DOHH2 (cell line): Measurements from ENCODE around the gene METAP1D.

Source experiments
- H3F3A ChIP-seq: fragments of 200-600 bp; sonication (generic), shearing (Covaris generic); 2 replicates; pipeline ENCODE4 v1.6.0; 2016; ENCODE audit warnings: antibody characterized with exemption, mild to moderate bottlenecking; ENCODE audit not compliant: control insufficient read depth, insufficient read depth
- H3K27ac ChIP-seq: fragments of 200-600 bp; sonication (generic); 2 replicates; pipeline ENCODE4 v1.5.1; 2014; ENCODE audit warnings: low read depth, mild to moderate bottlenecking, low read length, moderate library complexity
- H3K27me3 ChIP-seq: fragments of 200-600 bp; sonication (generic); 2 replicates; pipeline ENCODE4 v1.6.1; 2014; ENCODE audit warnings: mild to moderate bottlenecking, low read length, mixed read lengths; ENCODE audit not compliant: control insufficient read depth
- H3K36me3 ChIP-seq: fragments of 200-600 bp; sonication (generic); 2 replicates; pipeline ENCODE4 v1.6.1; 2014; ENCODE audit warnings: mild to moderate bottlenecking, low read length, moderate library complexity, mixed read lengths; ENCODE audit not compliant: control insufficient read depth
- H3K4me1 ChIP-seq: fragments of 200-600 bp; sonication (generic); 2 replicates; pipeline ENCODE4 v1.6.1; 2014; ENCODE audit warnings: mild to moderate bottlenecking, low read length, mixed read lengths; ENCODE audit not compliant: control insufficient read depth
- H3K4me2 ChIP-seq: fragments of 200-600 bp; sonication (generic); 2 replicates; pipeline ENCODE4 v1.6.0; 2014; ENCODE audit warnings: mild to moderate bottlenecking, low read length, moderate library complexity
- H3K4me3 ChIP-seq: fragments of 200-600 bp; sonication (generic); 2 replicates; pipeline ENCODE4 v1.5.1; 2014; ENCODE audit warnings: mild to moderate bottlenecking, low read length, mixed read lengths
- H3K79me2 ChIP-seq: fragments of 200-600 bp; sonication (generic); 2 replicates; pipeline ENCODE4 v1.6.1; 2014; ENCODE audit warnings: mild to moderate bottlenecking, low read length, mixed read lengths; ENCODE audit not compliant: control insufficient read depth
- H3K9me2 ChIP-seq: fragments of 200-600 bp; sonication (generic); replicated peaks from 2 replicates; pipeline ENCODE4 v1.6.1; 2014; ENCODE audit warnings: mild to moderate bottlenecking, low read length, mixed read lengths; ENCODE audit not compliant: control insufficient read depth
- H3K9me3 ChIP-seq: fragments of 200-600 bp; sonication (generic); 2 replicates; pipeline ENCODE4 v1.6.1; 2014; ENCODE audit warnings: antibody characterized with exemption, low read length, mixed read lengths; ENCODE audit not compliant: control insufficient read depth, insufficient read depth
- H4K20me1 ChIP-seq: fragments of 200-600 bp; sonication (generic); 2 replicates; pipeline ENCODE4 v1.6.0; 2014; ENCODE audit warnings: low read depth, mild to moderate bottlenecking, antibody characterized with exemption, low read length, moderate library complexity; ENCODE audit not compliant: control insufficient read depth, insufficient read depth
- CTCF ChIP-seq: fragments of 200-600 bp; sonication (generic); IDR thresholded peaks from one replicate; pipeline ENCODE4 v1.5.1; 2014; ENCODE audit warnings: antibody characterized with exemption, mild to moderate bottlenecking, low read depth, low read length; ENCODE audit not compliant: poor library complexity, severe bottlenecking
- EZH2phosphoT487 ChIP-seq: fragments of 200-600 bp; sonication (generic); IDR thresholded peaks from 2 replicates; pipeline ENCODE4 v1.6.1; 2017; ENCODE audit warnings: borderline replicate concordance, mild to moderate bottlenecking, antibody characterized with exemption, low read length, moderate library complexity, mixed read lengths

The METAP1D gene

DNA sequence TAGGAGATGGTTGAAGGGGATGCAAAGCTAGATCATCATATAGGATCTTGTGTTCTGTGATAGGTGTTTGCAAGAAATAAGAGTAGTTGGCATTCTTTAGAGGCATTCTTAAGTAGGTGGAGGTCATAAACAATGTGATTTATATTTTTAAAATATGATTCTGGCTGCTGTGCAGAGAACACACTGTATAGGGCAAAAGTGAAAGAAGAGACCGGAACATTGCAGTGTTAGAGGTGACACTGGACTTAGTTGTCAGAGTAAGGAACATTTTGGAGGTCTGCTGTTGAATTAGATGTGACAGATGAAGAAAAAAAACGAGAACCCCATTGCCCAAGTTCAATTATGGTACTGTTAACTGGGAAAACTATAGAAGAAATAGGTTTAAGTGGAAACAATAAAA lies 39.8 kb upstream of the METAP1D start:
- Histone ChIP-seq H3K27me3 (no peaks in the 10 kb centered on the region), H3K27ac (no peak overlapping the region), H3K9me2 (no peaks in the 10 kb centered on the region), H3K36me3 (peaks cover 23% of the 10 kb centered on the region), H3K4me3 (no peak overlapping the region), H3K4me1 (no peaks in the 10 kb centered on the region), H3K4me2 (no peak overlapping the region), H3K79me2 (no peaks in the 10 kb centered on the region), H3K9me3 (no peaks in the 10 kb centered on the region), H4K20me1 (no peaks in the 10 kb centered on the region), H3F3A (no peaks in the 10 kb centered on the region)
- no peak for TF ChIP-seq CTCF
- TF ChIP-seq EZH2phosphoT487 = no peak

GRCh38 chr2:171960570-171960969 lies 39.2 kb upstream of the METAP1D start:
- no peak overlapping the region for H3K4me2 ChIP-seq
- TF ChIP-seq CTCF = no peak
- TF ChIP-seq EZH2phosphoT487 = no peak
- H4K20me1 ChIP-seq = no peaks in the 10 kb centered on the region
- no peaks in the 10 kb centered on the region for H3K79me2 ChIP-seq
- no peaks in the 10 kb centered on the region for H3K27me3 ChIP-seq
- H3K9me3 ChIP-seq = no peaks in the 10 kb centered on the region
- H3F3A ChIP-seq = no peaks in the 10 kb centered on the region
- H3K4me1 ChIP-seq = no peaks in the 10 kb centered on the region
- peaks cover 27% of the 10 kb centered on the region for H3K36me3 ChIP-seq
- H3K9me2 ChIP-seq = no peaks in the 10 kb centered on the region
- H3K27ac ChIP-seq = no peak overlapping the region
- no peak overlapping the region for H3K4me3 ChIP-seq

- no peak for TF ChIP-seq EZH2phosphoT487
- no peak for TF ChIP-seq CTCF
- no peaks in the 10 kb centered on the region for H3K9me2 ChIP-seq
- no peak overlapping the region for H3K27ac ChIP-seq
- H3K4me3 ChIP-seq = no peak overlapping the region
- no peaks in the 10 kb centered on the region for H4K20me1 ChIP-seq
- peaks cover 34% of the 10 kb centered on the region for H3K36me3 ChIP-seq
- H3K27me3 ChIP-seq = no peaks in the 10 kb centered on the region
- no peaks in the 10 kb centered on the region for H3K79me2 ChIP-seq
- H3K4me1 ChIP-seq = no peaks in the 10 kb centered on the region
- H3K4me2 ChIP-seq = no peak overlapping the region
- no peaks in the 10 kb centered on the region for H3K9me3 ChIP-seq
- H3F3A ChIP-seq = no peaks in the 10 kb centered on the region
These were observed 36.6 kb upstream of the METAP1D start for GRCh38 chr2:171963198-171963597.

GRCh38 chr2:171964308-171964707 lies 35.4 kb upstream of the METAP1D start:
- Histone ChIP-seq H3K79me2 (no peaks in the 10 kb centered on the region), H3F3A (no peaks in the 10 kb centered on the region), H3K9me2 (no peaks in the 10 kb centered on the region), H3K27ac (no peak overlapping the region), H4K20me1 (no peaks in the 10 kb centered on the region), H3K4me1 (no peaks in the 10 kb centered on the region), H3K36me3 (peaks cover 41% of the 10 kb centered on the region), H3K27me3 (no peaks in the 10 kb centered on the region), H3K4me3 (no peak overlapping the region), H3K4me2 (no peak overlapping the region), H3K9me3 (no peaks in the 10 kb centered on the region)
- TF ChIP-seq EZH2phosphoT487 (no peak), CTCF (no peak)
